OCI-M2 (cell line): ENCODE measurements around the gene PLEKHG4B.
"Not testable (repeated sequence)": the region's sequence is repeated elsewhere in the genome, so short reads cannot be mapped to it uniquely, and the experiment has no call there.

Source experiments
- DNase-seq: peaks from one replicate; lab custom pipeline; 2025; ENCODE audit not compliant: unreplicated experiment; lab: John Stamatoyannopoulos, UW

PLEKHG4B gene

DNA sequence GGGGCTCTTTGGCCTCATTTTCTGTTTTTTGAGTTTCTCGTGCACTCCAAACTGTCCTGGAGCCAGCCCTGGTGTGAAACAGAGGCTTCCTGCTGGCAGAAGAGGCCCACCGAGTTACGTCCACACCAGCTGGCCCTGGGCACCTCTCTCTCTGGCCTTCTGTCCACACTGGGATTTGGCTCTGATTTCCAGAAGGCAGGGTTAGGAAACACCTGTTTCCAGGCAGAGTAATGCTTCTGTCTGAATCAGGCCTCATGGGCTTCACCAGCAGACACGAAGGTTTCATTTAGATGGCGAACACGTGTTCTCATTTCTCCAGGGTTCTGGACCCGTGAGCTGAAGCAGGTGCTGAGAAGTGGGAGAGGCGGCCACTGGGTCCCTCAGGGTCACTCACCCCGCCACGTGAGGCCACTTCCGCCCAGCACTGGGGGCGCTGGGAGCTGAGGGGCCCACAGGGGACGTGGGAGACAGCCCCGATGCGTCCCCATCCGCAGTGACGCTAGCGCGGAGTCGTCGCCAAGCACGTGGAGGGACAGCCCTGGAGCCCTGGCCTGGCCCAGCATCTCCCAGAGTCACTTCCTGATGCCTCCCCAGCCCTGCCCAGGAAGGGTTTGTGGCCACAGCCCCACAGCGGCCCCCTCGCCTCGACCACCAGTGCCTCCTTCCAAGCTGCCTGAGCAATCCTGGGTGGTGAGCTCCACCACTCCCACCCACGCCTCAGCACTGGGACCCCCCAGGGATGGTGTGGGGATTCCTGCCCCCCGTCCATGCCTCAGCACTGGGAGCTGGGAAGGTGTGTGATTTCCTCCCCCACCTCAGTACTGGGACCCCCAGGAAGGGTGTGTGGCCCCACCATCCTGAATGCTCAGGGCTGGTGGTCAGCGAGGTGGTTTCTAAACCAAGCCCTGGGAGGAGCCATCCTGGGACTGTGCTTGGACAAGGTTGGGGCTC, 94.4 kb downstream of the PLEKHG4B start:
- no peak for DNase-seq

DNA sequence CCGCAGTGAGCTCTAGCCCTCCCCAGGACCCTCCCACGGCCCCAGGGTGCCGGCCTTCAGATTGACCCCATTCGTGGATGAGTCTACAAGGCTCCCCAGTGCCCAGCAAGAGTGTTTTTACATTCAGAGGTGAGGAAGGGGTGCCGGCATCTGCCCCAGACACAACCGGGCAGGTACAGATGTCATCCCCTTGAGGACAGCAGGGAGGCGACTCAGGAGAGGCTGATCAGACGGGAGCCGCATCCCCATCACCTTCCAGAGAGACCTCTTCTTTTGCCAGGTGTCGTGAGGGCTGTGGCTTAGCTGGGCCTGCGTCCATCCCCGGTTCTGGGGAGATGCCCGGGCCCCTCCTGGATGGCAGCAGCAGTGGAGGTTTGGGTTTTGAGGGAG, 95.1 kb downstream of the PLEKHG4B start:
- DNase-seq = no peak

DNA sequence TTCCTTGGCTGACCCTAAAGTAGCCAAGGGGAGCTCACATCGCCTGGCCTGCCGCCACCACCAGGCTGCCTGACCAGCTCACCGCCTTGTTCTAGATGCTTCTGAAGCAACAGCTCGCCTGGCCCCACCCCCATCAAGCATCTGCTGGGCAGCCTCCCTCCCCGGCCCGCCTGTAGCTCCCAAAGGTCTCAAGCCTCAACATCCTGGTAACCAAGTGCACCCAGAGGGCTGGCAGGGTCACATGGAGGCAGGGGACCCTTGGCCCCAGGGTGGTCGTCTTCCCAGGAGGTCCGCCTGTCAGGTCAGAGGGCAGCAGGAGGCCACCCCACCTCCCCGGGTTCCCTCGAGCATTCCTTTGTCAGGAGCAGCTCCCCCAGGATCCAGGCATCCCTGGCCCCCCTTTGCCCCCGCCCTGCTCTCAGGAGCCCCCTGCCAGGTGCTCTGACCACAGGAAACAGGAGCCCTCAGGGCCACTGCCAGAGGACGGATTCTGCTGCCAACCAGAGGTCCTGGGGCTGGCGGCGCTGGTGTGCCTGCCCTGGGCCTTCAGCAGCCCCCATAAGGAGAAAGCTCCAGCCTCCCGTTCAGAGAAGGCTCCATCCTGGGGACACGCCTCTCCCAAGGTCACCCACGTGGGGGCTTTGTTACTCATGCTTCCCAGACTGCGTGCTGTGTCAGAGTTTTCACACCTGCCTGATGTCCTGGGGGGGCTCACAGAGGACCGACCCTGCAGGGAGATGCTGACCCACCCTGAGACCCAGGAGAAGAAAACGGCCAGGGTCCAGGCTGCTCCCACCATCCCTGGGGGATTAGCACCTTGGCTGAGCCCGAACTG, 95.9 kb downstream of the PLEKHG4B start:
- DNase-seq = no peak

DNA sequence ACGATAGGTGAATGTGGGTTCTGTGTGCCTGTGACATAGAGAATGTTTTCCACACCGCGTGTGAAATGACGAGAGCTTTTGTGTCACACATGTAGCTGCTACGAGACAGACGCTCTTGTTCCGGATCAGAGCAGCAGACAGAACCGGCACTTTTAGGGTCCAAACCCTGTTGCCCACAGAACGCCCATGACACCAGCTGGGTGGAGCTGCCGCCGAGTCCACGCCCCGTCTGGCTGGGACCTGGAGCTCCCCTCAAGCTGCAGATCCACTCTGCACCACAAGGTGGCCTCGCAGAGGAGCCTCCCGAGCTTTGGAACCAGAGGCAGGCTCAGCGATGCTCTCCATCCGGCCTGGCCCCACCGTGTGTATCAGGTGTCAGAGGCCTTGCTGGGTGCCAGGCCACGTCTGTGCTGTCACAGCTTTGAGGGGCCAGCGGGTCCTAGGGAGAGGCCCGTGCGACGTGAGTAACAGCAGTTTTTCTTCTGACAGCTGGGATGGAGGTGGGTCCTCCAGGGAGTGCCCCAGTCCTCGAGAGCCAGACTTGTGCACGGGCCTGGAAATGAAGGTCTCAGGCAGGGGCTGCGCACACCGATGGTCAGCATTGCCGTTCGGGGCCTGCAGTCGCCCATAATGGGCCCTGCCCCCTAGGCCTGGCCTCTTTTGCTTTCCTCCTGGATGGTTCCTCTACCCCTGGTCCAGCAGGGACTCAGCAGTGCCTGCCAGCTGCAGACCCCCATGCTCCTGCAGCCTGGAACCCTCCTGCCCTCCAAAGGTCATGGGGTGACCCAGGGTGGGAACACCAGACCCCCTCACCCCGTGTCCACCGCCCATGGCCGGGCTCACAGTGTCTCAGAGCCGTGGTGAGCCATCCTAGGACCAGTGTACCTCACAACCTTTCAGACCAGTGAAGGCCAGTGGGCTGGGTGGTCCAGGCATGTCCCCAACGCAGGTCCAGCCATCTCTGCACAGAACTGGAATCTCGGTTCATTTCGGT, 96.8 kb downstream of the PLEKHG4B start:
- DNase-seq = no peak

DNA sequence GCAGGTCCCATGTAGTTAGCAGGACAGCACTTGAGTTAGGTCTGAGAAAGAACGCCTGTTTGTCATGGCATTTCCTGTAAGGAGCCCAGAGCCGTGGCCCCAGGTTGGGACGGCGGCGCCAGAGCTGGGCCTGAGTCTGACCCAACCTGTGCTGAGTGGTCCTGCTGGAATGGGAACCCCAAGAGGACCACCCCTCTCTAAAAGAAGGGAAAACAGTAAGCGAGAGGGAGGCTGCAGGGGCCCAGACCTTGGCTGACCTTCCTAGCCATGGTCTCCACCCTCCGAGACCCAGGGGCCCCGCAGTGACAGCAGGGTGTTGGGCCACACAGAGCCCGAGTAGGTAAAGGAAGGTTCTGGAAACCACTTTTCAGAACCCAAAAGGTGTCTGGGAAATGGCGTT, 97.5 kb downstream of the PLEKHG4B start:
- no peak for DNase-seq

DNA sequence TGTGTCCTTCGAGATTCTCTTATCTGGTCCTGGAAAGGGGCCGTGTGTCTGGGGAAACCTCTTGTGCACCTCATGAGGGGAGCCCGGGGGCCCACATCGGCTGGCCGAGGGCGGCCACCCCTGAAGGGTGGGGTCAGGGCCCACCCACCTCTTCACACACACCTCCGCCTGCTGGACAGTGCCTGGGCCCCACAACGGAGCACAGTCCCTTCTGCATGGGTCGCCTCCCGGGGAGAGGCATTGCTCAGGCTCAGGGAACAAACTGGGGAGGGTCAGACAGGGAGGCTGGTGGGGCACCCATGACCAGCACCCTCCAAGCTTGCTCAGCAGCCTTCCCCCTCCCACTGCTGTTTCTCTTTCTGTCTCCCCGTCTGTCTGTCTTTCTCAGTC, 98.0 kb downstream of the PLEKHG4B start:
- no peak for DNase-seq

DNA sequence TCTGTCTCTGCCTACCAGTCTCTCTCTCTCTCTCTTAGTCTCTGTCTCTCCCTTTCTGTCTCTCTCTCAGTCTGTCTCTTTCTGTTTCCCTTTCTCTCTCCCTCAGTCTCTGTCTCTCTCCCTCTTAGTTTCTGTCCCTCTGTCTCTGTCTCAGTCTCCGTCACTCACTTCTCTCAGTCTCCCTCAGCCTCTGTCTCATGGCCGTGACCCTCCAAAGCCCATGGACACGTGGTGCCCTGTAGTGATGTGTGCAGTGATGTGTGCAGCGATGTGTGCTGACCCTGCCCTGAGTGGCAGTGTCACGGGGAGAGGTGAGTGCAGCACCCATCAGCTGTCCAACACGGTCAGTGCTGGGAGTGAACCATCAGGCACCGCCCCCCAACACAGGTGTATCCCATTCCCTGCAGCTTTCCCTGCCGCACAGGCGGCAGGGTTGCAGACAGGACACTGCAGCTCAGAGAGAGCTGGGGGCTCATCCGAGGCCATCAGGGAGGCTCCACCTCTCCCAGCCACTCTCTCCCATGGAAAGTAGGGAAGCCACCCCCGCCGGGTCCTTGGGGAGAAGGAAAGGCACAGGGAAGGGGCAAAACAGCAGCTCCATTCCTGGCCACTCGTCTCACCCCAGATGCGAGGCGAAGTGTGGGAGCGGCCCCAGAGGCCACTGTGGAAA, 98.5 kb downstream of the PLEKHG4B start:
- no peak for DNase-seq

DNA sequence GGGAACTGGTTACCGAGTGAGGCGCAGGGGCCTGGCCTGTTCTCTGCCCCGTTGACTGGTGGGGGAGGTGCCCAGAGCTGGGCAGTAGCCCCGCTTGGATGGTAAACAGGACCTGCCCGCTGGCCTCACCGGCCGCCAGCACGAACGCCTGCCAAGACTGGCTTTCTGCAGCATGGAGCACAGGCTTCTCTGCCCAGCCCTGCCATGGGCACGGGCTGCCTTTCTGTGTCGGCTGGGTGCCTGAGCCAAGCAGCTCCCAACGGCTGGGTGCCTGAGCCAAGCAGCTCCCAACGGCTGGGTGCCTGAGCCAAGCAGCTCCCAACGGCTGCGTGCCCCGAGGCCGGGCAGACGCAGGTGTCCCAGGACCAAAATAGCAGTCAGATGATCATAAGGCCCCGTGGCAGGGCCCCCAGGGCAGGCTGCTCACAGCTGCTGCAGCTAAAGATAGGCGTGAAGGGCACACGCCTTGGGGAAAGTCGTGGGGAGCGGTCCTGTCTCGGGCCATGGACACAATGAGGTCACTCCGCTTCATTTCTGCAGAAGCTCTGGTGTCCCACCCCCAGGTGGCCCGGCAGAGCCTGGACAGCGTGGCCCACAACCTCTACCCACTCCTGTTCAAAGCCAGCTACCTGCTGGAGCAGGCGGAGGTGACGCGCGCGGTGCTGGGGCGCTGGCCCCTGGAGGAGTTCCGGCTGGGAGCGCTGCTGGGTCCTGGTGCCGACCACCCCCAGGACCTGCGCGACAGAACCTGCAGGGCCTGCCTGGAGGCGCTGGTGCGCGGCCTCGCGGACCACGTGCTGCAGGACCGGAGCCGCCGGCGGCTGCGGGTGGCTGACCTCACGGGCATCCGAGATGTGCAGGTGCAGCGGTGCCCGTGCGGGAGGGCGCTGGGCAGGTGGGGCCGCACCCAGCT, 99.3 kb downstream of the PLEKHG4B start, which contains the start of gene LRRC14B:
TSS of gene LRRC14B (plus strand) at position 460 of the 913 bp plus-strand sequence. CDS start at position 504, 44 bp downstream.
- DNase-seq = no peak

DNA sequence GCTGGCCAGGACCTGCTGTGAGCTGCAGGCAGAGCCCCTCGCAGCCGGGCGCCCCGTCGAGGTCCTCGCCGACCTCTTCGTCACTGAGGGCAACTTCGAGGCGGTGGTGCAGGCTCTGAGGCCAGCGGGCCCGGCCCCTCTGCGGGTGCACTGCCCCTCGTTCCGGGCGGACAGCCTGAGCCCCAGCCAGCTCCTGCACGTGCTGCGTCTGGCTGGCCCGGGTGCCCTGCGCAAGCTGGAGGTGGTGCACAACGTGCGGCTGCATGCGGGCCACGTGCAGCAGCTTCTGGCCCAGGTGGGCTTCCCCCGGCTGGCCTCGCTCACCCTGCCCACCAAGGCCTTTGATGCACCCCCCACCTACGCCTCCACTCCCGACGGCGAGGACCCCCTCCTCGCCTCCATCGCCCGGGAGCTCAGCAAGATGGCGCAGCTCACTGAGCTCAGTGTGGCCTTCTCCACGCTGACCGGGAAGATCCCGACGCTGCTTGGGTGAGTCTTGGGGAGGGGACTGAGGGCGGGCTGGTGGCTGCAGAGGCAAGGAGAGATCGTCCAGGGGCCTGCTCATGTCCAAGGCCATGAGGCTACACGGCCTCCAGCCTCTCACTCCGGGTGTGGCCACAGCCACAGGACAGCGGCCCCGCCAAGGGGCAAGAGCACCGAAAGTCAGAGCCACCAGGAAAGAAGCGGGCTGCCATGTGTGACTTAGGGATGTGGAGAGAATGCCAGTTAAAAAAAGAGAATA, 100.2 kb downstream of the PLEKHG4B start:
- no peak for DNase-seq

DNA sequence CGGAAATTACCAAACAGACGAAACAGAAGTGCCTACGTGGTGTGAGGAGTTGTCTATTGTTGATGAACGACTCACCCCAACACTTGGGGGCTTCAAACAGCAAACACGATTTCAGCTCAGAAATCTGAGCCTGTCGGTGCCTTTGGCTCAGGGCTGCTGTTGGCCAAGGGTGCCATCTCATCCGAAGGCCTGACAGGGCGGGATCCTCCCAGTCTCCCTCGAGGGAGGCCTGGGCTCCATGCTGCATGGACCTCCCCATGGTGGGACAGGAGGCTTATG, 100.7 kb downstream of the PLEKHG4B start:
- no peak for DNase-seq

DNA sequence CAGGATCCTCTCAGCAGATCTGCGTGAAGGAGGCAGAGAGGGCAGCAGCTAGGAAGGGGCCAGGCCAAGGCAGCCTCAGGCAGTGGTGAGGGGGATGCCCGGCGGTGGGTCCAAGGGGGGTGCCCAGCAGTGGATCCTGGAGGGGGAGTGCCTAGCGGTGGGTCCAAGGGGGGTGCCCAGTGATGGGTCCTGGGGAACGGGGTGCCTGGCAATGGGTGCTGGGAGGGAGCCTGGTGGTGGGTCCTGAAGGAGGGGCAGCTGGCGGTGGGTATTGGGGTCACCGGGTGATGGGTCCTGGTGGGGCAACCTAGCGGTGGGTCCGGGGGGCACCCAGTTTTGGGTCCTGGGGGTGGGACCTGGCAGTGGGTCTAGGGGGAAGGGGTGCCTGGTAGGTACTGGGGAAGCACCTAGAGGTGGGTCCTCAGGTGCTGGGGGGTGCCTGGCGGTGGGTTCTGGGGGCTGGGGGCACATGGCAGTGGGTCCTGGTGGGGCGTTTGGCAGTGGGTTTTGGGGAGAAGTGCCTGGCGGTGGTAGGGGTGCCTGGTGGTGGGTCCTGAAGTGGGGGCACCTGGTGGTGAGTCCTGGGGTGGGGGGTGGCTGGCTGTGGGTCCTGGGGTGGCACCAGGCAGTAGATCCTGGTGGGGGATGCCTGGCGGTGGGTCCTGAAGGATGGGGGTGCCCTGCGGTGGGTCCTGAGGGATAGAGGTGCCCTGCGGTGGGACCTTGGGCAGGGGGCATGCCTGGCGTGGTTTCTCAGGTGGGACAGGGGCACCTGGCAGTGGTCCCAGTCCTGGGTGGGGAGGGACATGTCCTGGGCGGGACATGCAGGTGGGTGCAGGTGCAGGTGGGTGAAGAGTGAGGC, 101.2 kb downstream of the PLEKHG4B start:
- no peak for DNase-seq

DNA sequence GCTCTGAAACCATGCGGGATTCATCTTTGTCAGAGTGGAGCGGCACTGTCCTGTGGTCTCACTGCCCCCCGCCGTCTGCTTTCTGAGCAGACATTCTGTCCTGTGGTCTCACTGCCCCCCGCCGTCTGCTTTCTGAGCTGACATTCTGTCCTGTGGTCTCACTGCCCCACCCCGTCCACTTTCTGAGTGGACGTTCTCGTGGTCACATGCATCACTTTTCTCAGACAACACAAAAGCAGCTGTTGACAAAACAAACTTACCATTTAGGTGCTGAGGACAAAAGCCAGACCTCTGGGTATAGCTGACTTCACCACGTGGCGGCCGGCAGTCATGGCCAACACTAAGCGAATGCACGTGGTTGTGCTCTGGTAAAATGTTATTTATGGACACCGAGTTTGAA, 102.1 kb downstream of the PLEKHG4B start:
- DNase-seq = no peak

DNA sequence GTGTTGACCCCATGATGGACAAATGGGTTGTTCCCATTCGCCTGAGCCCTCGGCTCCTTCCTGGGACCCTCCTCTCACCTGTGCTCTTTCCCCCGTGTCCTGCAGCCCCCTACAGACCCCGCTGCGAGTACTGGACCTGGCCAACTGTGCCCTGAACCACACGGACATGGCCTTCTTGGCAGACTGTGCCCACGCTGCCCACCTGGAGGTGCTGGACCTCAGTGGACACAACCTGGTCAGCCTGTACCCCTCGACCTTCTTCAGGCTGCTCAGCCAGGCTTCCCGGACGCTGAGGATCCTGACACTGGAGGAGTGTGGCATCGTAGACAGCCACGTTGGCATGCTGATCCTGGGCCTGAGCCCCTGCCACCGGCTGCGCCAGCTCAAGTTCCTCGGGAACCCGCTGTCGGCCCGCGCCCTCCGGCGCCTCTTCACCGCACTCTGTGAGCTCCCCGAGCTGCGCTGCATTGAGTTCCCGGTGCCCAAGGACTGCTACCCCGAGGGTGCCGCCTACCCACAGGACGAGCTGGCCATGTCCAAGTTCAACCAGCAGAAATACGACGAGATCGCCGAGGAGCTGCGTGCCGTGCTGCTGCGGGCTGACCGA, 102.7 kb downstream of the PLEKHG4B start:
- no peak for DNase-seq

DNA sequence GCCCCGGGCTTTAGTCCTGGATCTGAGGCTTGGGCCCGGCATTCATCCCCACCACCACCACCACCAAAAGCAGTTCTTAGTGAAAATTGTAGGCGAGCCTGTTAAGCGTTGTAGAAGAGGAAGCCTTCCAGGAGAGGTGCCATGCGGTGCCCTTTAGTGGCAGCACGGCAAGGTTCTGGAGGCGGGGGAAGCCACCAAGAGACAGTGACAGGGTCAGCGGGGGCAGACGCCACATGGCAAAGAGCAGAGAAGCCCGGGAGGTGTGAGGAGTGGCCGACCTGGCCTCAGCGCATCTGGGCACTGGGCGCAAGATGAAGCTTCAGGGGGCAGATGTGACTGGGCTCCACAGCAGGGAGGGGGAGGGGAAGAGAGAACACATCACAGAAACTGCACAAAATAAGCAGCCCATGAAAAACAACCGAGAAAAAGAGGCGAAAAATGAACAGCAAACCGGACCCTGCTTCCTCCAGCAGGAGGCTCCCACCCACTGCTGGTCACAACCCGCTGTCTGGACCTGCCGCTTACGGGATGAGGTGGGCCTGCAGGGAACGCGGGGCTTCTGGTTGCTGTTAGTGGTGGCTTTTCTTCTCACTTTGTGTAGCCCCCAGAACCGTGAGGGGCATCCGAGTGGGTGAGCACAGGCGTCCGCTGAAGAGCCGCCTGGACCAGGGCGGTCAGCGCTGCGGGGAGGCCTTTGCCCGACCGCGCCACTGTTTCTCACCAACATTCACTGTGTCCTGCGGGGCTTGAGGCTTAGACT, 103.6 kb downstream of the PLEKHG4B start:
- DNase-seq = no peak

DNA sequence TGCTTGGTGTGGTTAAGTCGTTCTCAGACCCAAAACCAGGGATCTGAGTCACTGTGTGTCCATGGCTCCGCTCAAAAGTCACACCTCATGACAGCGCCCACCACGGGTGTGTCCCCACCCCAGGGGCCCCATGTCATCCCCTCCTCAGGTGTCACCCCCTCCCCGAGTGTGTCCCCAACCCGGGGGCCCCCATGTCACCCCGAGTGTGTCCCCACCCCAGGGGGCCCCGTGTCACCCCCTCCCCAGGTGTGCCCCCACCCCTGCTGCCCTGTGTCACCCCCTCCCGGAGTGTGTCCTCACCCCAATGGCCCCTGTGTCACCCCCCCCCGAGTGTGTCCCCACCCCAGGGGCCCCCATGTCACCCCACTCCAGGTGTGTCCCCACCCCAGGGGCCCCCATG, 104.4 kb downstream of the PLEKHG4B start:
- DNase-seq = no peak

DNA sequence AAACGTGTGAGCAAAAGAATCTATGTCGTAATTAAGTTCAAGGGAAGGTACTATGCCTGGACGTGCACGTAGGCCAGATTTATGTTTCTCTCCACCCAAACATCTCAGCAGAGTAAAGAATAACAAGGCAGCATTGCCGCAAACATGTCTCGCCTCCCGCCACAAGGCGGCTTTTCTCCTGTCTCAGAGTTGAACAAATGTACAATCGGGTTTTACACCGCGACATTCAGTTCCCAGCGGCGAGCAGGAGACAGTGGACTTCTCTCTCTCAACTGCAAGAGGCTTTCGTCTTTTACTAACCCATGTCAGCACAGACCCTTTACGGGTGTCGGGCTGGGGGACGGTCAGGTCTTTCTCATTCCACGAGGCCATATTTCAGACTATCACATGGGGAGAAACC, 105.1 kb downstream of the PLEKHG4B start:
- not testable (repeated sequence) for DNase-seq
